OCI-LY1 (cell line): Measurements from ENCODE around the gene PTPN5.

Source experiments
- H2AFZ ChIP-seq: fragments of 200-600 bp; sonication (generic), shearing (Covaris generic); 2 replicates; pipeline ENCODE4 v1.6.0; 2014; ENCODE audit warnings: antibody characterized with exemption, mild to moderate bottlenecking, low read length
- H3F3A ChIP-seq: fragments of 200-600 bp; sonication (generic), shearing (Covaris generic); 2 replicates; pipeline ENCODE4 v1.6.0; 2014; ENCODE audit warnings: mild to moderate bottlenecking, antibody characterized with exemption, low read length, moderate library complexity; ENCODE audit not compliant: insufficient read depth
- H3K27ac ChIP-seq: fragments of 200-600 bp; sonication (generic); 2 replicates; pipeline ENCODE4 v1.5.1; 2014; ENCODE audit warnings: low read length, mixed run types, mild to moderate bottlenecking, low read depth; ENCODE audit not compliant: poor library complexity, severe bottlenecking
- H3K27me3 ChIP-seq: fragments of 200-600 bp; sonication (generic); 2 replicates; pipeline ENCODE4 v1.6.0; 2014; ENCODE audit warnings: antibody characterized with exemption, mild to moderate bottlenecking, low read length, moderate library complexity; ENCODE audit not compliant: insufficient read depth
- H3K36me3 ChIP-seq: fragments of 200-600 bp; sonication (generic); 2 replicates; pipeline ENCODE4 v1.6.1; 2014; ENCODE audit warnings: mild to moderate bottlenecking, antibody characterized with exemption, low read length, moderate library complexity, mixed read lengths; ENCODE audit not compliant: insufficient read depth
- H3K4me1 ChIP-seq: fragments of 200-600 bp; sonication (generic); 2 replicates; pipeline ENCODE4 v1.5.1; 2014; ENCODE audit warnings: mild to moderate bottlenecking, low read length, moderate library complexity; ENCODE audit not compliant: insufficient read depth, severe bottlenecking
- H3K4me2 ChIP-seq: fragments of 200-600 bp; sonication (generic), shearing (Covaris generic); 2 replicates; pipeline ENCODE4 v1.6.1; 2014; ENCODE audit warnings: low read length
- H3K4me3 ChIP-seq: fragments of 200-600 bp; sonication (generic); 2 replicates; pipeline ENCODE4 v1.5.1; 2014; ENCODE audit warnings: low read length, low read depth, mild to moderate bottlenecking, mixed read lengths; ENCODE audit not compliant: poor library complexity, severe bottlenecking
- H3K79me2 ChIP-seq: fragments of 200-600 bp; shearing (Covaris generic); 2 replicates; pipeline ENCODE4 v1.6.1; 2016; ENCODE audit warnings: mixed run types, low read length, mixed read lengths; ENCODE audit not compliant: insufficient read depth
- H3K9ac ChIP-seq: fragments of 200-600 bp; sonication (generic), shearing (Covaris generic); 2 replicates; pipeline ENCODE4 v1.6.1; 2014; ENCODE audit warnings: mild to moderate bottlenecking, low read length, mixed read lengths
- H3K9me2 ChIP-seq: fragments of 200-600 bp; sonication (generic), shearing (Covaris generic); 2 replicates; pipeline ENCODE4 v1.6.1; 2014; ENCODE audit warnings: low read depth, mild to moderate bottlenecking, low read length, mixed read lengths
- H3K9me3 ChIP-seq: fragments of 200-600 bp; shearing (Covaris generic); 2 replicates; pipeline ENCODE4 v1.6.1; 2014; ENCODE audit warnings: low read length, mixed read lengths
- H4K20me1 ChIP-seq: fragments of 200-600 bp; sonication (generic), shearing (Covaris generic); 2 replicates; pipeline ENCODE4 v1.6.0; 2016; ENCODE audit warnings: mild to moderate bottlenecking, low read length; ENCODE audit not compliant: insufficient read depth
- CTCF ChIP-seq: fragments of 200-600 bp; sonication (generic), shearing (Covaris generic); IDR thresholded peaks from 2 replicates; pipeline ENCODE4 v1.5.1; 2017; ENCODE audit warnings: mild to moderate bottlenecking, antibody characterized with exemption, low read length, moderate library complexity, mixed read lengths
- EZH2 ChIP-seq: fragments of 200-600 bp; sonication (generic), shearing (Covaris generic); IDR thresholded peaks from 2 replicates; pipeline ENCODE4 v1.8.0; 2017; ENCODE audit warnings: borderline replicate concordance, mixed run types, mild to moderate bottlenecking, antibody characterized with exemption, low read length, moderate library complexity, mixed read lengths

Gene PTPN5

GRCh38 chr11:18749681-18750319 lies 41.8 kb downstream of the PTPN5 start:
- H3K27ac ChIP-seq: no peak overlapping the region
- H3K9me3 ChIP-seq: no peaks in the 10 kb centered on the region
- H3K79me2 ChIP-seq: no peaks in the 10 kb centered on the region
- no peak for TF ChIP-seq EZH2
- TF ChIP-seq CTCF: no peak
- H3K9ac ChIP-seq: no peak overlapping the region
- H2AFZ ChIP-seq: no peak overlapping the region
- H3K36me3 ChIP-seq: no peaks in the 10 kb centered on the region
- no peaks in the 10 kb centered on the region for H3K4me1 ChIP-seq
- no peaks in the 10 kb centered on the region for H4K20me1 ChIP-seq
- H3K27me3 ChIP-seq: no peaks in the 10 kb centered on the region
- no peak overlapping the region for H3K4me3 ChIP-seq
- no peaks in the 10 kb centered on the region for H3F3A ChIP-seq
- H3K9me2 ChIP-seq: no peaks in the 10 kb centered on the region
- H3K4me2 ChIP-seq: no peak overlapping the region

- H3K4me2 ChIP-seq: no peak overlapping the region
- 0 out of 2 replicates have a peak, but pooled peaks cover 4% of the 10 kb centered on the region for H3K27me3 ChIP-seq
Observed at GRCh38 chr11:18748766-18749365, 42.7 kb downstream of the PTPN5 start.

GRCh38 chr11:18745251-18745650 lies 46.3 kb downstream of the PTPN5 start:
- TF ChIP-seq CTCF (no peak), EZH2 (no peak)
- Histone ChIP-seq H4K20me1 (no peaks in the 10 kb centered on the region), H3K27ac (no peak overlapping the region), H3K9ac (no peak overlapping the region), H3K36me3 (no peaks in the 10 kb centered on the region), H2AFZ (no peak overlapping the region), H3K79me2 (no peaks in the 10 kb centered on the region), H3K27me3 (0 out of 2 replicates have a peak, but pooled peaks cover 6% of the 10 kb centered on the region), H3K9me2 (no peaks in the 10 kb centered on the region), H3F3A (no peaks in the 10 kb centered on the region), H3K9me3 (no peaks in the 10 kb centered on the region), H3K4me3 (no peak overlapping the region), H3K4me1 (no peaks in the 10 kb centered on the region), H3K4me2 (no peak overlapping the region)

More at GRCh38 chr11:18748766-18749365, 42.7 kb downstream of the PTPN5 start:
- no peak overlapping the region for H3K4me3 ChIP-seq
- H3K27ac ChIP-seq: no peak overlapping the region
- no peaks in the 10 kb centered on the region for H3F3A ChIP-seq
- H3K4me1 ChIP-seq: no peaks in the 10 kb centered on the region
- H3K9ac ChIP-seq: no peak overlapping the region
- no peaks in the 10 kb centered on the region for H3K9me2 ChIP-seq
- H2AFZ ChIP-seq: no peak overlapping the region
- H3K79me2 ChIP-seq: no peaks in the 10 kb centered on the region
- no peaks in the 10 kb centered on the region for H4K20me1 ChIP-seq
- no peak for TF ChIP-seq EZH2
- no peak for TF ChIP-seq CTCF
- no peaks in the 10 kb centered on the region for H3K36me3 ChIP-seq
- no peaks in the 10 kb centered on the region for H3K9me3 ChIP-seq
